Stimulated activated CD8-positive, alpha-beta memory T cell treated with anti-CD3 and anti-CD28 coated beads, Interleukin-12 subunit alpha, Interleukin-12 subunit beta, amount 100 ng/mL, for 24 hours (primary cell): ENCODE data around the gene SERGEF.
"Not testable (repeated sequence)": the region's sequence is repeated elsewhere in the genome, so short reads cannot be mapped to it uniquely, and the experiment has no call there.

Experiments
- DNase-seq: peaks from one replicate; pipeline ENCODE4 v3.0.0-alpha.2; 2020; ENCODE audit errors: extremely low read depth

Gene SERGEF

GRCh38 chr11:17906436-17906835 lies 106.4 kb downstream of the SERGEF start:
- no peak for DNase-seq

DNA sequence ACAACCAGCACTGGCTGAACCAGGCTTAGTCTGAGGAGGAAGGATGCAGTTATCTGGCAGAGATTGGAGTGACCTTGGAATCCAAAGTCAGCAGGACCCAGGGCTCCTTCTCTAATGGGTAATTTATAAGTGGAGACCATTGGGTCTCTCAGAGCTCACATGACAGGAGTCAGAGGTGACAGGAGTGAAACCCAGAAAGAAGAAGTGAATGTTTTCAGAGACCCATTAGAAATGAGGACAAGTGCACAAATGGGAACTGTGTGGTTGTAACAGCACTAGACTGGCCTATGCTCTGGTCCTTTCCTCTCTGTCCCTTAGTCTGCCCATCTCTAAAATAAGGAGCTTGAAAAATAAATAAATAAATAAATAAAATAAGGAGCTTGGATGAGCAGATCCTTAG lies 107.4 kb downstream of the SERGEF start:
- no peak for DNase-seq

DNA sequence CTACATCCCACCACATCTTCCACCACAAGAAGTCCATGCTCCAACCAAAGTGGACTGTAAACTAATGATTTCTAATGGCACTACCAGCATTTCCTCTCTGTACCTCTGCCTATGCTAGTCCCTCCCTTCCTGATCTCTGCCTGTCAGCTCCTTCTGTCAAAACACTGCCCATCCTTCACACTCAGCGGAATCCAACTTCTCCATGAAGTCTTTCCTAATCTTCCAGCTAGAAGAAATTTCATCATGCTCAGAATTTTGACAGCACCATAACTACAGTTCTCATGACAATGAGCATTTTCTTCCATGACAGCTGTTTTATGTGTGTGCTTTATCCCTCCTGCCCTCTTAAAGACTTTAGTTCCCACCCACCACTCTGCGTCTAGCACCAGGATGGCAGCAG lies 111.4 kb downstream of the SERGEF start:
- DNase-seq = no peak

GRCh38 chr11:17898782-17899181 lies 114.1 kb downstream of the SERGEF start:
- no peak for DNase-seq

DNA sequence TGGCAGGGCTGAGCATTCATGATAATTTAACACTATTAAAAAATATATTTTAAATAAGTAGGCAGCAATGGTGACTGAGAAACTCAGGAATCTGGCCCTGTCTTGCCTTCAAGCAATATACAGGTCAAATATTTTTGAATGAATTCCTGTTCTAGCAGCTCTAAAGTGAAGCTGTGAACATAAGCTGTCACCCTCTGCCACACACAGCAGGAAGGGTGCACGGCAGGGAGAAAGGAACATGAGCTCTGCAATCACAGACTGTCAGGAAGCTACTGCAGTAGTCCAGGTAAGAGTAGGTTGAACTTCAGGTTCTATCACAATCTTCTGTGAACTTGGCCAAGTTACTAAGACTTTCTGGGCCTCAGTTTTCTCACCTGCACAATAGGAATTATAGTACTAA lies 114.8 kb downstream of the SERGEF start:
- no peak for DNase-seq

DNA sequence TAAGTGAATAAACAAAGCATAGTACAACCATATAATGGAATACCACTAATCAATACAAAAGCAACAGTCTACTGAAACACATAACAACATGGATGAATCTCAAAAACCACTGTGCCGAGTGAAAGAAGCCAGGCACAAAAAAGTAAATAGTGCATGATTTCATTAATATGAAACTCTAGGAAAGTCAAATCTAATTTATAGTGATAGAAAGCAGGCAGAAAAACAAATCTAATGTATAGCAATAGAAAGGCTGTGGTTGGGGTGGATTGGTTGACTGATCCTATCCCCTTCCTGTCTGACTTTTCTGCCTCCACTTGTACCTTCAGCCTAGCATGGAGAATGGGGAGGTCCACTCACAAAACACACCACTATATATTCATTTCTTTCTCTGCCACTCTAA lies 115.4 kb downstream of the SERGEF start:
- no peak for DNase-seq

DNA sequence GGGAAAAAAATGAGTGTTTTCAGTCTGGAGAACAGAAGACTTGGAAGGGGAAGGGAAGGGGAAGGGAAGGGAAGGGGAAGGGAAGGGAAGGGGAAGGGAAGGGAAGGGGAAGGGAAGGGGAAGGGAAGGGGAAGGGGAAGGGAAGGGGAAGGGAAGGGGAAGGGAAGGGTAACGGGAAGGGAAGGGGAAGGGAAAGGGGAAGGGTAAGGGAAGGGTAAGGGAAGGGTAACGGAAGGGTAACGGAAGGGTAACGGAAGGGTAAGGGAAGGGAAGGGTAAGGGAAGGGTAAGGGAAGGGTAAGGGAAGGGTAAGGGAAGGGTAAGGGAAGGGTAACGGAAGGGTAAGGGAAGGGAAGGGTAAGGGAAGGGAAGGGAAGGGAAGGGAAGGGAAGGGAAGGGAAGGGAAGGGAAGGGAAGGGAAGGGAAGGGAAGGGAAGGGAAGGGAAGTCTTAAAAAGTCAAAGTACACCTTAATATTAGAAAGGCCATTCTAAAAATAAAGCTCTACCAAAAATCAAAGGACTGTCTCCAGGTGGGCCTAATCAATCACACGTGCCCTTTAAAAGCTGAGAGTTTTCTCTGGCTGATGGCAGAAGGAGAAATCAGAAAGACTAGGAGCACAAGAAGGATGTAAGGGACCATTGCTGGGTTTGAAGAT lies 116.2 kb downstream of the SERGEF start:
- DNase-seq = not testable (repeated sequence)

DNA sequence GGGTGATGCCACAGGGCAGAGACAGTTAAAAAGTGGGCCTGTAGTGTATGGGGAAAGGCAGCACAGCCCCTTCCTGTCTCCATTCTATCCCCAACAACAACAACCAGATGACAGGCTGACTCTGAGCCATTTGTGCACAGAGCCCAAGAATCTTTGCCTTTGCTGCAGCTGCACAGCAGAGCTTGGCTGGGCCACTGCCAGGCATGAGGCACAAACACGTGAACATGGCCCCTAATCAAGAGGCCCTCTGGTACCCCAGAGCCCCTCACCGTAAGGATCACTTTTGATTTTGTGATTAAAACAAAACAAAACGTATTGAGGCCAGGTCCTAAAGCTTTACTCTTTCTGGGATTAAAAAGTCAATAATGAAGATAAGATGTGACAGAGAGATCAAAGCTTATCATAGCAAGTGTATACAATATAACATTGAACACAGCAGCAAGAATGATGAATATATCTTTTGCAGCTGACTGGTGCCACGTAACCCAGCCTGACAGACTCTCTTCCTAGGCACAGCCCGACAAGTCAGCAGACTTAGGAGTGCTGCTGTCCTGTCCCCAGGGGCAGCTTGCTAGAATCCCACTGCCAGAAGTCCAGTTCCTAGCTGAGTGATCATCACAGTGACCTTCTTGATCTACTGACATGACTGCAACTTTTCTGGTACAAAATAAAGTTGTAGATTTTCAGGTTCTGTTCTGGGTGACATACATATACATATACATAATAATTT lies 117.8 kb downstream of the SERGEF start:
- no peak for DNase-seq

GRCh38 chr11:17892409-17892808 lies 120.4 kb downstream of the SERGEF start:
- DNase-seq = no peak

- DNase-seq = no peak
These were observed 122.5 kb downstream of the SERGEF start for GRCh38 chr11:17890325-17890724.

GRCh38 chr11:17887779-17888178 lies 125.1 kb downstream of the SERGEF start:
- no peak for DNase-seq

DNA sequence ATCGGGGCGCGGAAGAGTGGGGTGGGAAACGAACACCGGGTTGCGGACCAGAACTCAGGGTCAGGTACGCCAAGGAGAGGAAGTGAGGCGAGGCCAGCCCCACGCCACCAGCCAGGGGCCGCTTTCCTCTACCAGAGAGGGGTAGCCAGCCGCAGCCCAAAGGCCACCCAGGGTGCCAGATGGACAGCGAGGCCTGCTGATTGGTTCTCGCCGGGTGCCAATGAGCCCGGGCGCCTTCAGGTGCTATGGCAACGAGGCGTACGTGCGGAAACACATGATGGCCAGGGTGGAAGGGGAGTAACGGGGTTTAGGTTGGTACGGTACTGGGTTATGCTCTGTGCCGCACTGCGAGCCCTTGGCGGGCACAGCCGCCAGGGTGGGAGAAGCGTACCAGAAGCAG lies 128.9 kb downstream of the SERGEF start:
- DNase-seq = no peak

DNA sequence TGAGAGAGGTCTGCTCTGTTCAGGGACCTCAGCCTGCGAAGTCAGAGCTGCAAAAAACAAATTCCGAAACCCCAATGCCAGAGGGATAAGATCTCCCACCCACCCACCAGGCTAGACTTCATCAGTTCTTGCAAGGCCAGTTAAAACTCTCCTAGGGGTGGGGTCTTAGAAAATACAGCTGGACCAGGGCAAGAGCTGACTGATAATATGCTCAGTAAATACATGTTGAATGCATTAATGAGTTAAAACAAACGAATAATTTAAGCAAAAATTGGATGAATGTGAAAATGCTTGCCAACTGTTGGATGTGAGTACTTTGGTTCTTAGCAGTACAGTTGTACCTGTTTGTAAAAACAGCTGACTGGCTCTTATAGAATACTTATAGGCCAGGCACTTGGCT lies 129.8 kb downstream of the SERGEF start:
- no peak for DNase-seq

- no peak for DNase-seq
These were observed 134.1 kb downstream of the SERGEF start for GRCh38 chr11:17878743-17879142.

- DNase-seq = no peak
These were observed 135.0 kb downstream of the SERGEF start for GRCh38 chr11:17877886-17878285.

DNA sequence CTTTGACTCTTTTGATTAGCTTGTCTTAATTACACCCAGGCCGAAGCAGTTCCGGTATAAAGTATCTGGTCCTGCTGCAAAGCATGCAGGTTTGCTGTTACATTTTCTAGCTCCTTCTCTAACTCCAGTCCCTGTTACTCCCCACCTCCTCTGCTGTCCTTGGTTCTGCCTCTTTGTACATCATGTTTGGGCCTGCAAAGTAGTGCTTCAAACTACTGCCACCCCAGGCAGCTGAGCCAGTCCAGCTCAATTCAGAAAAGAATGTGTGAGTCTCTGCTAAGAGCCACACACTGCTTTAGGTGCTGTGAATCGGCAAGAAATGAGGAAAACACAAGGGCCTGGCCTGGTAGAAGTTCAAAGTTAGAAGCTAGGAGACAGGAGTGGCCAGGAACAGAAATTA lies 136.0 kb downstream of the SERGEF start:
- no peak for DNase-seq

DNA sequence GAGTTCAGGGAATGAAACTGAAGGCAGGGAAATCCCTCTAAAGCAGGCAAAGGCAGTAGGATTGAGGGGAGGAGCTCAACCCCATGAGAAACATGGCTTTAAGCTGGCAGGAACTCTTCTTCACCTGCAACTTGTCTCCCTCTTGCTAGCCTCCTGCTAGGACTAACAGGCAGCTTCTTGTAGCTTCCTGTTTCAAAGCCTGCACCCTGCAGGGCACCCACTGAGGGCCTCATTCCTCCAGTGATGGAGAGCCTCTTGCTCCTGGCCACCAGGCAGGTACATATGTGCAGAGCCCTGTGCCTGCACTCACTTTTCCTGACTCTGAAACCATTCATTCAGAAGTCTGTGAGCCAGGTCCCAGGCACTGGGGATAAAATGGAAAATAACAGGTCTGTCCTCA lies 137.0 kb downstream of the SERGEF start:
- DNase-seq = no peak

GRCh38 chr11:17873586-17873985 lies 139.3 kb downstream of the SERGEF start:
- DNase-seq = no peak

- not testable (repeated sequence) for DNase-seq
These were observed 144.4 kb downstream of the SERGEF start for GRCh38 chr11:17868398-17868797.

DNA sequence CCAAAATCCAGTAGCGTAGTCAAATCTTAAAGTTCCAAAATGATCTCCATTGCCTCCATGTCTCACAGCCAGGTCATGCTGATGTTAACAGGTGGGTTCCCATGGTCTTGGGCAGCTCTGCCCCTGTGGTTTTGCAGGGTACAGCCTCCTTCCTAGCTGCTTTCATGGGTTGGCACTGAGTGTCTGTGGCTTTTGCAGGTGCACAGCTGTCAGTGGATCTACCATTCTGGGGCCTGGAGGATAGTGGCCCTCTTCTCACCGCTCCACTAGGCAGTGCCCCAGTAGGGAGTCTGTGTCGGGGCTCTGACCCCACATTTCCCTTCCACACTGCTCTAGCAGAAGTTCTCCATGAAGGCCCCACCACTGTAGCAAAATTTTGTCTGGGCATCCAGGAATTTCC lies 145.5 kb downstream of the SERGEF start:
- no peak for DNase-seq

DNA sequence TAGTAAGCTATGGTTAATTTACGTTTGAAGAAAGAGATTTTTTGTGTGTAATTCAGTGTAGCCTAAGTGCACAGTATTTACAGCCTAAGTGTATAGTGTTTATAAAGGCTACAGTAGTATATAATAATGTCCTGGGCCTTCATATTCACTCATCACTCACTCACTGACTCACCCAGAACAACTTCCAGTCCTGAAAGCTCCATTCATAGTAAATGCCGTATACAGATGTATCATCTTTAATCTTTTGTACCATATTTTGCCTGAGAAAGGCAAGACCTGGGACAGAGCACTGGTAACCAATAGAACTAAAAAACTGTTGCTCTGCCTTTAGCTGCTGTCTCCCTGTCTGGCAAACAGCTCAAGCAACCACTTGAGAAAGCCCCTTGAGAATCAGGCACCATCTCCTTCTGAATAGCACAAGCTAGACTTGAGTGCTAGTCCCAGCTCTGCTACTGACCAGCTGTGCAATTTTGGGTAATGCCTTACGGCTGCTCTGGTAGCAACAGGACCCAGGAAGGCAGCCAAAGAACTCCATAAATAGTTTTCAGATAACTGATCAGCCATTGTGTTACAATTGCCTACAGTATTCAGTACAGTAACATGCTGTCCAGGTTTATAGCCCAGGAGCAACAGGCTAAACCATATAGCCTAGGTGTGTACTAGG lies 146.9 kb downstream of the SERGEF start:
- no peak for DNase-seq

- DNase-seq = no peak
These were observed 148.3 kb downstream of the SERGEF start for GRCh38 chr11:17864478-17864941.
